HG03060 (cell line): Measurements from ENCODE around the gene C15orf61.

ENCODE experiments used
- ATAC-seq: cut with Tn5 transposase; IDR thresholded peaks from one replicate; pipeline ENCODE4 v1.9.1; 2021; ENCODE audit warnings: low read depth, moderate number of reproducible peaks; ENCODE audit not compliant: unreplicated experiment

The C15orf61 gene

DNA sequence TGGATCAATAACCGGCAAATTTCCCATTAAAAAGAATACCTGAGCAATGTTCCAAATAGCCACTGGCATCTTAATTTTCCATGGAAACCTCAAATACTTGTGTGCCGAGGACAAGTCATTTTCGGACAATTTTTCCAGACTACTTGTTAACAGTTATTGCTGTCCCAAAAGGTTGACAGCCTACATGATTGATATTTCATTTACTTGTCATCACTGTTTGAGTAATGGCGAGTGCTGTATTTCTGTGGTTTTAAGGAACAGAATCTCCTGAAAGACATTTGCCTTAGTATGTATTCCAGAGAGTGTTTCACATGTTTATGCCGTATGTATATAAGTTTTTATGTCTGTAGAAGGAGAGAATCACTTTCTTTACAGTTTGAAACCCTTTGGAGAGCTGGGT, 58.2 kb downstream of the C15orf61 start:
- no peak for ATAC-seq
